Thoracic aorta (tissue), 2 donors: Measurements from ENCODE around the gene CHCHD6. TPM values are rescaled to one million over a fixed set of nuclear protein-coding genes. Genes with fewer than 3 reads are reported as not detected.

Experiments used
- ATAC-seq: fragments of 150-250 bp; one replicate; pipeline ENCODE4 v1.8.0; 2017; ENCODE audit warnings: low read depth; ENCODE audit not compliant: insufficient number of reproducible peaks, low FRiP score
- DNase-seq: peaks from one replicate; pipeline ENCODE4 v3.0.0-alpha.2; 2020; ENCODE audit warnings: low spot score
- H3K27ac ChIP-seq, 2 donors: fragments of 200-600 bp; sonication (generic); 1 replicate in 1 of 2; 2 replicates in 1 of 2; pipeline ENCODE4 v1.5.1; 2016; ENCODE audit warnings: mild to moderate bottlenecking in 2 of 2, moderate library complexity in 2 of 2
- H3K27me3 ChIP-seq: fragments of 200-600 bp; sonication (generic); replicated peaks from 2 replicates; pipeline ENCODE4 v1.6.0; 2016; ENCODE audit warnings: mild to moderate bottlenecking; ENCODE audit not compliant: insufficient read depth
- H3K36me3 ChIP-seq: fragments of 200-600 bp; sonication (generic); one replicate; pipeline ENCODE4 v1.5.1; 2016
- H3K4me1 ChIP-seq, 2 donors: fragments of 200-600 bp; sonication (generic); 1 replicate in 1 of 2; 2 replicates in 1 of 2; pipeline versions ENCODE4 v1.5.1 to v1.6.0; 2016; ENCODE audit warnings: low read depth in 2 of 2, mild to moderate bottlenecking in 1 of 2; ENCODE audit not compliant: control insufficient read depth in 1 of 2
- H3K4me3 ChIP-seq: fragments of 200-600 bp; sonication (generic); 2 replicates; pipeline ENCODE4 v1.5.1; 2016; ENCODE audit warnings: mild to moderate bottlenecking
- H3K9me3 ChIP-seq: fragments of 200-600 bp; sonication (generic); 2 replicates; pipeline ENCODE4 v1.5.1; 2016
- CTCF ChIP-seq: fragments of 200-600 bp; sonication (generic); IDR thresholded peaks from one replicate; pipeline ENCODE4 v1.5.1; 2019; ENCODE audit warnings: antibody characterized with exemption
- total RNA-seq, 2 donors: library from RNA; depleted of rRNA; stranded (reverse); fragments of >200 nt; gene quantifications; one replicate each; pipeline versions ENCODE4 v1.1.0 to v1.2.3, GENCODE V29; 2016

CHCHD6 gene
- total RNA-seq, 2 donors from 2014 or later = 12.5 to 17.1 TPM

GRCh38 chr3:126974756-126975155 lies 270.7 kb downstream of the CHCHD6 start:
- H3K4me1 ChIP-seq = no peaks in the 10 kb centered on the region
- TF ChIP-seq CTCF = no peak
- H3K27ac ChIP-seq = no peak overlapping the region
- no peaks in the 10 kb centered on the region for H3K36me3 ChIP-seq
- no peak for ATAC-seq
- no peak for DNase-seq
- H3K4me3 ChIP-seq = no peak overlapping the region
- H3K9me3 ChIP-seq = peaks cover 6% of the 10 kb centered on the region
- H3K27me3 ChIP-seq = no peaks in the 10 kb centered on the region

GRCh38 chr3:126976906-126977305 lies 272.9 kb downstream of the CHCHD6 start:
- no peaks in the 10 kb centered on the region for H3K27me3 ChIP-seq
- peaks cover 6% of the 10 kb centered on the region for H3K9me3 ChIP-seq
- no peak overlapping the region for H3K27ac ChIP-seq
- no peak for DNase-seq
- TF ChIP-seq CTCF = no peak
- no peak for ATAC-seq
- H3K4me1 ChIP-seq = peaks cover under 1 to 3% of the 10 kb centered on the region in 2 donors
- H3K4me3 ChIP-seq = no peak overlapping the region
- H3K36me3 ChIP-seq = no peaks in the 10 kb centered on the region

GRCh38 chr3:126977821-126978220 lies 273.8 kb downstream of the CHCHD6 start:
- ATAC-seq = no peak
- H3K27ac ChIP-seq = no peak overlapping the region
- H3K4me1 ChIP-seq = peaks cover 4 to 11% of the 10 kb centered on the region in 2 donors
- no peaks in the 10 kb centered on the region for H3K27me3 ChIP-seq
- DNase-seq = no peak
- H3K4me3 ChIP-seq = no peak overlapping the region
- peaks cover 6% of the 10 kb centered on the region for H3K9me3 ChIP-seq
- TF ChIP-seq CTCF = no peak
- H3K36me3 ChIP-seq = no peaks in the 10 kb centered on the region

GRCh38 chr3:126978291-126978690 lies 274.3 kb downstream of the CHCHD6 start:
- Histone ChIP-seq H3K27ac (no peak overlapping the region), H3K27me3 (no peaks in the 10 kb centered on the region), H3K4me1 (peaks cover 4 to 11% of the 10 kb centered on the region in 2 donors), H3K36me3 (no peaks in the 10 kb centered on the region), H3K4me3 (no peak overlapping the region), H3K9me3 (peaks cover 6% of the 10 kb centered on the region)
- DNase-seq (no peak), ATAC-seq (no peak)
- no peak for TF ChIP-seq CTCF

- ATAC-seq = no peak
- no peak for TF ChIP-seq CTCF
These were observed 275.1 kb downstream of the CHCHD6 start for GRCh38 chr3:126979046-126979628.

More at GRCh38 chr3:126979046-126979628, 275.1 kb downstream of the CHCHD6 start:
- H3K27me3 ChIP-seq = no peaks in the 10 kb centered on the region
- peaks cover 6% of the 10 kb centered on the region for H3K9me3 ChIP-seq
- peaks cover 4 to 12% of the 10 kb centered on the region in 2 donors for H3K4me1 ChIP-seq
- no peak overlapping the region for H3K4me3 ChIP-seq
- H3K27ac ChIP-seq = no peak overlapping the region
- no peaks in the 10 kb centered on the region for H3K36me3 ChIP-seq
- no peak for DNase-seq
